ENCODE results near the gene RMI2.

- TF ChIP-seq POLR2A (IDR thresholded peaks at IDR 0.05) (no peak), CTCF (IDR thresholded peaks at IDR 0.05) (no peak), POLR2AphosphoS5 (IDR thresholded peaks at IDR 0.05) (no peak)
Observed at GRCh38 chr16:11312718-11313492, 32.4 kb upstream of the RMI2 start.

Measured in breast epithelium (tissue), 3 donors.